GM10248 (cell line): ENCODE results near the gene S1PR3.

Experiments
- CTCF ChIA-PET: fragments of 300-600 bp; sonication (Branson Sonifier 250); formaldehyde crosslinking; extraction: SDS; loops from one replicate; lab custom pipeline; 2021; ENCODE audit warnings: antibody characterized with exemption; lab: Yijun Ruan, JAX
- POLR2A ChIA-PET: fragments of 350-650 bp; sonication (Branson Sonifier 250); formaldehyde crosslinking; extraction: SDS; loops from one replicate; lab custom pipeline; 2020; ENCODE audit warnings: antibody characterized with exemption; lab: Yijun Ruan, JAX
- DNase-seq: peaks from one replicate; pipeline ENCODE4 v3.0.0; 2012; ENCODE audit errors: extremely low spot score
- CTCF ChIP-seq: IDR thresholded peaks from 2 replicates; pipeline ENCODE4 v1.5.1; 2012; ENCODE audit warnings: mild to moderate bottlenecking, low read depth; ENCODE audit errors: extremely low read depth, missing control alignments, control extremely low read depth

S1PR3 gene

DNA sequence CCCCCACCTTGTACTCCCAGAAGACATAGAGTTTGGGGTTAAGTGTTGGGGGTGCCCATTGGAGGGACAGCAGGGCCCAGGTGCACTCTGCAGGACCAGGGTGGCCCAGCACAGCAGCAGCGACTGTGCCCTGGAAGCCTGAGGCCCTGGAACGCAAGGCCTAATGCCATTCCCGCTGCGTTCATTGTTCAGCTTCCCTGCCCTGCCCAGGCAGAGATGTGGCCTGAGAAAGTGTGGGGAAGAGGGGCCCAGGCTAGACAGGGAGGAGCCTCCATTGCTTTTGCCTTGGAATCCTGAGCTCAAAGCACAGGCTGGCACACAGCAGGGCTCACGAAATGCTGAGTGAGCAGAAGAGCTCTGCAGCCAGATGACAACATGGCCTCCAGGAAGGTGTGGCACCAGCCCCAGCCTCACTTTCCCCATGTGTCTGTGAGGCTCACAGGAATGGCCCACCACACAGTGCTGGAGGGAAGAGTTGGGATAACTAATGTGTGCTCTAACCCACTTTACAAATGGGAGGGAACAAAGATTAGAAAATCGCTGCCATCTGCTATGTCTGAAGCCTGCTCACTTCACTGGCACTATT, 19.4 kb downstream of the S1PR3 start:
- POLR2A ChIA-PET, result no interaction called here
- no peak for DNase-seq
- no peak for TF ChIP-seq CTCF
- CTCF ChIA-PET, result interaction anchor here (1.1 to 2.4 kb wide), 3 partner anchors 10 to 16 kb away, joined by 3 to 15 read pairs (median 3); no protein-coding TSS in a partner anchor

- ChIA-PET POLR2A (no interaction called here), CTCF (interaction anchor here (1.5 kb wide), 1 partner anchor 13 kb away, joined by 3 read pairs; no protein-coding TSS in a partner anchor)
- DNase-seq, result no peak
- no peak for TF ChIP-seq CTCF
These were observed 20.4 kb downstream of the S1PR3 start for GRCh38 chr9:89011683-89012082.

DNA sequence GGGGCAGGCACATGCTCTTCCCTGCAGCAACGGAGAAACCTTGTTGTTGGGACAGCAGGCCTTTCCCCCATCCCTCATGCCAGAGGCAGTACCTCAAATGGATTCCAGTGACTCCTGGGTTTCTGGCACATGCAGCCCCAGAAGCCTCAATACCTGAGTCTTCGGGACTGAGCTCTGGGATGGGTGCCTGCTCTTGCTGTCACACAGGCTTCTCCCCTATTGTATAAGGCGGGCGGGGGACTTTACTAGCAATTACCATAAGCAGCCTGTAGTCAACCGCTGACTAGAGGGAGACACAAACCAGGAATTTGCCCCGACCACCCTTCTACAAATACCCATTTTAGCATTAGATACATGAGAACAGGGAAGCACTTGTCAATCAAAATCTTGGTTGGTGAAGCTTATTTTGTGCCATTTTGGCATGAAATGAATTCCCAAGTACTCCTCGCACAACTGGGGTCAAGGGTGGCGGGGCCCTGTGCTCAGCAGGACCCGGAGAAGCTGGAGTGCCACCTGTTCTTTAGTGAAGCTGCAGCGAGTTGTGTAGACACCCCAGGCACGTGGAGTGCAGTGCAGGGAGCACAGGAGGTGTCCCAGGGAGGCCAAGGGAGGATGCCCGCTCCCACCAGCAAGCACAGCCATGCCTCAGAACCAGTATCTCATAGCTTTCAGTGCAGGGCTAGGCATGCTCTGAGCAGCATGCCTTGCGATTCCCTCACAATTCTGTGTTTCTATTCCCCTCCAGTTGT, 21.2 kb downstream of the S1PR3 start:
- no peak for DNase-seq
- ChIA-PET CTCF (interaction anchor here (0.9 kb wide), 1 partner anchor 34 kb away, joined by 3 read pairs; no protein-coding TSS in a partner anchor), POLR2A (no interaction called here)
- no peak for TF ChIP-seq CTCF

DNA sequence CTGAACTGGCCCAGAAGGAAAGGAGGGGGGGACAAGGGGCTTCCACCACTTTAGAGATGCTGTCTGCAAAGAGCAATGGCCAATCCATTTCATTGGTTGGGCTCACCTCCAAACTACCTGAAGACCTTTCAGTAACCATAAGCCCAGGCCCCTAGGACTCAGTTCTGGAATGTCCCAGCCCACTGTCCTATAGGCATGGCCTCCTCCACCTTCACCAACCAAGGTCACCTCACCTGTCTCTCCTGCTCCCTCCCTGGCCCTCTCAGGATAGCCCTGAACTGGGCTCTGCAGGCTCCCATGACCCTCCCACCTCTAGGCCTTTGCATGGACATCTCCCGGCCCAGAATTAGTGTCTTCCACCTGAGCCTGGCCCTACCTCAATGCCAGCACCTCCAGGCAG, 22.4 kb downstream of the S1PR3 start:
- POLR2A ChIA-PET, result no interaction called here
- DNase-seq, result no peak
- CTCF ChIA-PET, result no interaction called here
- no peak for TF ChIP-seq CTCF

DNA sequence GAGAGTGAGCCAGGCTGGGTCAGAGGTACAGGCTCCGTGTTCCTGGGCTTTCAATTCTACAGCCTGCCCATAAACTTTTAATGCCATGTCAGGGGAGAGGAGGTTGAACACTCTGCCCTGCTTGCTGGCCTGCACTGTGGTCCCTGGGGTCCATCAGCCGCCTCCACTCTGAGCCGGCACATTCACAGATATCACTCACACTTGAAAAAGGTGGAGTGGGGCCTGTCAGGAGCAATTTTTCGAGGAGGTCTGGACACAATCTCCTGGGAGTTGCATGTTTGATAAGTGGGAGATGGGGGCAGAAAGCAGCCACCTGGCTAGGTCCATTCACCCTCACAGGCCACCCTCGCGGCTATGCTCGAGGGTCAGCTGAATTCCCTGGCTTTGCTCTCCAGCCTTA, 22.9 kb downstream of the S1PR3 start:
- no peak for TF ChIP-seq CTCF
- CTCF ChIA-PET, result no interaction called here
- POLR2A ChIA-PET, result no interaction called here
- no peak for DNase-seq

DNA sequence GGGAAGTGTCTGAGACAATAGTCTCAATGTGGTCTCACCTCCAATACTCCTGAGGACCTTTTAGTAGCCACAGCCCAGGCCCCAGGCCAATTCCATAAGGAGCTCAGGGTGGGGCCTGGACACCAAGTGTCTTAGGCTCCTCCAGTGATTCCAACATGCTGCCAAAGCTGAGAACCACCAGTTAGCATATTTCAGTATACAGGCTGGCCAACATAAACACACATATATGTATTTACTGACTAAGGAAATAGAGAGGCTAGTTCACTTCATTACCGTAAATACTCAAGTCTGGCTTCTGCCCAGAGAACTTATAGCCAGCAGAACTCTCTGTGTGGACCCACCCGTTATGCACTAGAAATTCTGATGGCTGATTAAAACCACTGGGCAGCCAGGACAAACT, 24.1 kb downstream of the S1PR3 start:
- ChIA-PET POLR2A (no interaction called here), CTCF (no interaction called here)
- no peak for DNase-seq
- TF ChIP-seq CTCF, result no peak
